ENCODE results near the gene CADPS. TPM values are rescaled to one million over a fixed set of nuclear protein-coding genes. Genes with fewer than 3 reads are reported as not detected.

Gene CADPS
- total RNA-seq, 5 donors from 2014 or later (not counting 1 experiment from before 2014, with no cell fraction given), result 0.49 TPM; not detected in 4

- Histone ChIP-seq H3K36me3 (ENCODE audit: control insufficient read depth in 2 of 2, extremely low read depth in 1 of 2, insufficient read depth in 1 of 2, low read length in 1 of 2) (no peaks in the 10 kb centered on the region), H3K9me3 (no peaks in the 10 kb centered on the region), H3K4me3 (ENCODE audit: control insufficient read depth in 1 of 2, extremely low read depth in 1 of 2, low read length in 1 of 2) (no peak overlapping the region), H3K27me3 (replicated peaks in 1 of 2; ENCODE audit: control insufficient read depth in 2 of 2, extremely low read depth in 1 of 2, insufficient read depth in 2 of 2, low read length in 1 of 2) (peaks cover 21 to 55% of the 10 kb centered on the region in 2 experiments), H3K27ac (ENCODE audit: low read length) (no peak overlapping the region), H3K4me1 (ENCODE audit: control insufficient read depth in 1 of 2, extremely low read depth in 1 of 2, insufficient read depth in 2 of 2, low read length in 2 of 2) (no peaks in the 10 kb centered on the region)
- ChIA-PET CTCF (no interaction called here), POLR2A (no interaction called here)
- Mint-ChIP-seq H3K4me1 (peaks cover 3 to 12% (median 7%) of the 10 kb centered on the region in 3 donors), H3K9me3 (no peaks in the 10 kb centered on the region), H3K4me3 (no peak overlapping the region), H3K36me3 (no peaks in the 10 kb centered on the region), H3K27ac (no peak overlapping the region), H3K27me3 (peaks cover 59 to 68% of the 10 kb centered on the region in 2 donors)
- ATAC-seq (replicated peaks in 1 of 4) (no peak), DNase-seq (no peak)
- WGBS (ENCODE audit: insufficient coverage), result no CpG with 5 or more reads among the region's 3 CpGs
Measured at GRCh38 chr3:62376454-62376720, 498.8 kb downstream of the CADPS start.

GRCh38 chr3:62375655-62376453 is 499.4 kb downstream of the CADPS start:
- Histone ChIP-seq H3K27ac (ENCODE audit: low read length) (no peak overlapping the region), H3K36me3 (ENCODE audit: control insufficient read depth in 2 of 2, extremely low read depth in 1 of 2, insufficient read depth in 1 of 2, low read length in 1 of 2) (no peaks in the 10 kb centered on the region), H3K4me1 (ENCODE audit: control insufficient read depth in 1 of 2, extremely low read depth in 1 of 2, insufficient read depth in 2 of 2, low read length in 2 of 2) (no peaks in the 10 kb centered on the region), H3K4me3 (ENCODE audit: control insufficient read depth in 1 of 2, extremely low read depth in 1 of 2, low read length in 1 of 2) (no peak overlapping the region), H3K9me3 (no peaks in the 10 kb centered on the region), H3K27me3 (replicated peaks in 1 of 2; ENCODE audit: control insufficient read depth in 2 of 2, extremely low read depth in 1 of 2, insufficient read depth in 2 of 2, low read length in 1 of 2) (peaks cover 21 to 60% of the 10 kb centered on the region in 2 experiments)
- WGBS (ENCODE audit: insufficient coverage), result 6% methylated on average over 6 of the region's 14 CpGs
- Mint-ChIP-seq H3K4me3 (no peak overlapping the region), H3K27ac (no peak overlapping the region), H3K36me3 (no peaks in the 10 kb centered on the region), H3K27me3 (peaks cover 59 to 70% of the 10 kb centered on the region in 2 donors), H3K4me1 (peaks cover 3 to 12% (median 7%) of the 10 kb centered on the region in 3 donors), H3K9me3 (no peaks in the 10 kb centered on the region)
- no peak for DNase-seq
- no peak for ATAC-seq (replicated peaks in 1 of 4)
- CTCF ChIA-PET, result no interaction called here
- POLR2A ChIA-PET, result no interaction called here

GRCh38 chr3:62374341-62375218 is 500.6 kb downstream of the CADPS start:
- no peak overlapping the region for H3K27ac ChIP-seq (ENCODE audit: low read length)
- H3K4me1 Mint-ChIP-seq, result peaks cover 3 to 17% (median 7%) of the 10 kb centered on the region in 3 donors
- no peaks in the 10 kb centered on the region for H3K9me3 ChIP-seq
- H3K27me3 Mint-ChIP-seq, result peaks cover 56 to 75% of the 10 kb centered on the region in 2 donors
- H3K4me3 ChIP-seq (ENCODE audit: control insufficient read depth in 1 of 2, extremely low read depth in 1 of 2, low read length in 1 of 2), result no peak overlapping the region
- peaks cover 14 to 70% of the 10 kb centered on the region in 2 experiments for H3K27me3 ChIP-seq (replicated peaks in 1 of 2; ENCODE audit: control insufficient read depth in 2 of 2, extremely low read depth in 1 of 2, insufficient read depth in 2 of 2, low read length in 1 of 2)
- 14% methylated on average over 13 of the region's 30 CpGs for WGBS (ENCODE audit: insufficient coverage)
- ATAC-seq (replicated peaks in 1 of 4) (no peak), DNase-seq (no peak)
- no peaks in the 10 kb centered on the region for H3K36me3 ChIP-seq (ENCODE audit: control insufficient read depth in 2 of 2, extremely low read depth in 1 of 2, insufficient read depth in 1 of 2, low read length in 1 of 2)
- H3K9me3 Mint-ChIP-seq, result no peaks in the 10 kb centered on the region
- no peaks in the 10 kb centered on the region for H3K36me3 Mint-ChIP-seq
- ChIA-PET CTCF (no interaction called here), POLR2A (no interaction called here)
- no peaks in the 10 kb centered on the region for H3K4me1 ChIP-seq (ENCODE audit: control insufficient read depth in 1 of 2, extremely low read depth in 1 of 2, insufficient read depth in 2 of 2, low read length in 2 of 2)
- no peak overlapping the region for H3K27ac Mint-ChIP-seq
- peak overlapping the region in 1 of 3 donors; percentile 45 for H3K4me3 Mint-ChIP-seq

GRCh38 chr3:62373714-62374333 is 501.4 kb downstream of the CADPS start:
- peaks cover 11 to 73% of the 10 kb centered on the region in 2 experiments for H3K27me3 ChIP-seq (replicated peaks in 1 of 2; ENCODE audit: control insufficient read depth in 2 of 2, extremely low read depth in 1 of 2, insufficient read depth in 2 of 2, low read length in 1 of 2)
- no peaks in the 10 kb centered on the region for H3K9me3 Mint-ChIP-seq
- no peaks in the 10 kb centered on the region for H3K36me3 Mint-ChIP-seq
- ChIA-PET CTCF (no interaction called here), POLR2A (no interaction called here)
- H3K4me3 ChIP-seq (ENCODE audit: control insufficient read depth in 1 of 2, extremely low read depth in 1 of 2, low read length in 1 of 2), result no peak overlapping the region
- H3K4me1 Mint-ChIP-seq, result peaks cover 3 to 17% (median 7%) of the 10 kb centered on the region in 3 donors
- H3K36me3 ChIP-seq (ENCODE audit: control insufficient read depth in 2 of 2, extremely low read depth in 1 of 2, insufficient read depth in 1 of 2, low read length in 1 of 2), result no peaks in the 10 kb centered on the region
- DNase-seq (no peak), ATAC-seq (replicated peaks in 1 of 4) (no peak)
- peaks cover 53 to 75% of the 10 kb centered on the region in 2 donors for H3K27me3 Mint-ChIP-seq
- no peak overlapping the region for H3K27ac ChIP-seq (ENCODE audit: low read length)
- no peaks in the 10 kb centered on the region for H3K9me3 ChIP-seq
- H3K4me1 ChIP-seq (ENCODE audit: control insufficient read depth in 1 of 2, extremely low read depth in 1 of 2, insufficient read depth in 2 of 2, low read length in 2 of 2), result no peaks in the 10 kb centered on the region
- peak overlapping the region in 1 of 3 donors; percentile 45 for H3K4me3 Mint-ChIP-seq
- no peak overlapping the region for H3K27ac Mint-ChIP-seq
- 6% methylated on average over 42 of the region's 47 CpGs for WGBS (ENCODE audit: insufficient coverage)

GRCh38 chr3:62373215-62373614 is 502.0 kb downstream of the CADPS start, which contains the start of gene FEZF2:
TSS of gene FEZF2 (minus strand) at chr3:62373550. CDS start at chr3:62372868, 682 bp downstream.
- Histone ChIP-seq H3K9me3 (no peaks in the 10 kb centered on the region), H3K27ac (ENCODE audit: low read length) (no peak within 1 kb of the TSS), H3K27me3 (replicated peaks in 1 of 2; ENCODE audit: control insufficient read depth in 2 of 2, extremely low read depth in 1 of 2, insufficient read depth in 2 of 2, low read length in 1 of 2) (peaks cover 10 to 74% of the 10 kb centered on the region in 2 experiments), H3K4me3 (ENCODE audit: control insufficient read depth in 1 of 2, extremely low read depth in 1 of 2, low read length in 1 of 2) (no peak within 1 kb of the TSS), H3K4me1 (ENCODE audit: control insufficient read depth in 1 of 2, extremely low read depth in 1 of 2, insufficient read depth in 2 of 2, low read length in 2 of 2) (no peaks in the 10 kb centered on the region), H3K36me3 (ENCODE audit: control insufficient read depth in 2 of 2, extremely low read depth in 1 of 2, insufficient read depth in 1 of 2, low read length in 1 of 2) (no peaks in the 10 kb centered on the region)
- WGBS (ENCODE audit: insufficient coverage), result 12% methylated on average over 14 of the region's 28 CpGs
- ATAC-seq (replicated peaks in 1 of 4), result no peak
- peaks cover 57 to 80% of the 10 kb centered on the region in 2 donors for H3K27me3 Mint-ChIP-seq
- H3K4me3 Mint-ChIP-seq, result peak within 1 kb of the TSS in 1 of 3 donors; percentile 45
- H3K36me3 Mint-ChIP-seq, result no peaks in the 10 kb centered on the region
- CTCF ChIA-PET, result no interaction called here
- no peaks in the 10 kb centered on the region for H3K9me3 Mint-ChIP-seq
- H3K27ac Mint-ChIP-seq, result no peak within 1 kb of the TSS
- peaks cover 3 to 16% (median 7%) of the 10 kb centered on the region in 3 donors for H3K4me1 Mint-ChIP-seq
- POLR2A ChIA-PET, result no interaction called here
- DNase-seq, result no peak

GRCh38 chr3:62372621-62373041 is 502.6 kb downstream of the CADPS start:
- H3K4me3 ChIP-seq (ENCODE audit: control insufficient read depth in 1 of 2, extremely low read depth in 1 of 2, low read length in 1 of 2), result no peak overlapping the region
- no peaks in the 10 kb centered on the region for H3K4me1 ChIP-seq (ENCODE audit: control insufficient read depth in 1 of 2, extremely low read depth in 1 of 2, insufficient read depth in 2 of 2, low read length in 2 of 2)
- ChIA-PET CTCF (no interaction called here), POLR2A (no interaction called here)
- WGBS (ENCODE audit: insufficient coverage), result 9% methylated on average over 28 of the region's 30 CpGs
- DNase-seq, result no peak
- Mint-ChIP-seq H3K36me3 (no peaks in the 10 kb centered on the region), H3K9me3 (no peaks in the 10 kb centered on the region), H3K27me3 (peaks cover 59 to 81% of the 10 kb centered on the region in 2 donors), H3K27ac (no peak overlapping the region), H3K4me3 (no peak overlapping the region), H3K4me1 (peaks cover 3 to 12% (median 7%) of the 10 kb centered on the region in 3 donors)
- H3K9me3 ChIP-seq, result no peaks in the 10 kb centered on the region
- no peak overlapping the region for H3K27ac ChIP-seq (ENCODE audit: low read length)
- no peak for ATAC-seq (replicated peaks in 1 of 4)
- H3K27me3 ChIP-seq (replicated peaks in 1 of 2; ENCODE audit: control insufficient read depth in 2 of 2, extremely low read depth in 1 of 2, insufficient read depth in 2 of 2, low read length in 1 of 2), result peaks cover 10 to 74% of the 10 kb centered on the region in 2 experiments
- H3K36me3 ChIP-seq (ENCODE audit: control insufficient read depth in 2 of 2, extremely low read depth in 1 of 2, insufficient read depth in 1 of 2, low read length in 1 of 2), result no peaks in the 10 kb centered on the region

Data from T-cell (primary cell).